C4-2B (cell line): ENCODE measurements around the gene SGMS1.

Source experiments
- H3K27ac ChIP-seq: fragments of 450-650 bp; 2 replicates; pipeline ENCODE4 v1.5.1; 2017
- ZFX ChIP-seq: fragments of 450-650 bp; IDR thresholded peaks from 2 replicates; pipeline ENCODE4 v1.6.1; 2017
- TF ChIP-seq, protein P1 (sequence below): fragments of 450-650 bp; conservative IDR thresholded peaks from 2 replicates; pipeline ENCODE4 v1.5.1; 2017; ENCODE audit warnings: mild to moderate bottlenecking

SGMS1 gene

DNA sequence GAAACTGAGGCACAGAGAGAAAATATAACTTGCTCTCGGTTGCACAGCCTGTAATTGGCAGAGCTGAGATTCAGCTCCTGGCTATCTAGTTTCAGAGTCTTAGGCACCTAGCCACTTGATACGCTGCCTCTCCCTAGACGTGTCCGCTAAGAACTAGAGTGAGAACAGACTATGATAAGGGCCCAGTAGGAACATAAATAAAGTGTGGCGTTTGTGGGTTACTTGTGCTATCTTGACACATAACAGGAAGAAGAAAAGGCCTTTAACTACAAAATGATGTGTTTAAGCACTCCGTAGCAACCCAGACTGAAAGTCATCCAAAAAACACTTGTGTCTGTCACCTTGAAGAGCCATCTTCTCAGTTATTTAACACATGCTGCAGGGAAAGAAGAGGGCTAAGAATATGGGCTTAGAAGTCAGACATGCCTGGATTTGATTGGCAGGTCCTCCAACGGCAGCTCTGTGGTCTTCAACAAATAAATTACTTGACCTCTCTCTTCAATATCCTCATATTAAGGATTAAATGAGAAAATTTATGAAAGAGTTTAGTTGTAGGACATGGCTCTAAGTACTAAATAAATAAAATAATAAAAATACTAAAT, 96.2 kb downstream of the SGMS1 start:
- TF ChIP-seq ZFX: no peak
- TF ChIP-seq, protein P1, sequence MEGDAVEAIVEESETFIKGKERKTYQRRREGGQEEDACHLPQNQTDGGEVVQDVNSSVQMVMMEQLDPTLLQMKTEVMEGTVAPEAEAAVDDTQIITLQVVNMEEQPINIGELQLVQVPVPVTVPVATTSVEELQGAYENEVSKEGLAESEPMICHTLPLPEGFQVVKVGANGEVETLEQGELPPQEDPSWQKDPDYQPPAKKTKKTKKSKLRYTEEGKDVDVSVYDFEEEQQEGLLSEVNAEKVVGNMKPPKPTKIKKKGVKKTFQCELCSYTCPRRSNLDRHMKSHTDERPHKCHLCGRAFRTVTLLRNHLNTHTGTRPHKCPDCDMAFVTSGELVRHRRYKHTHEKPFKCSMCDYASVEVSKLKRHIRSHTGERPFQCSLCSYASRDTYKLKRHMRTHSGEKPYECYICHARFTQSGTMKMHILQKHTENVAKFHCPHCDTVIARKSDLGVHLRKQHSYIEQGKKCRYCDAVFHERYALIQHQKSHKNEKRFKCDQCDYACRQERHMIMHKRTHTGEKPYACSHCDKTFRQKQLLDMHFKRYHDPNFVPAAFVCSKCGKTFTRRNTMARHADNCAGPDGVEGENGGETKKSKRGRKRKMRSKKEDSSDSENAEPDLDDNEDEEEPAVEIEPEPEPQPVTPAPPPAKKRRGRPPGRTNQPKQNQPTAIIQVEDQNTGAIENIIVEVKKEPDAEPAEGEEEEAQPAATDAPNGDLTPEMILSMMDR: no peak
- H3K27ac ChIP-seq: no peak overlapping the region

GRCh38 chr10:50526185-50526584, 97.6 kb downstream of the SGMS1 start:
- H3K27ac ChIP-seq: no peak overlapping the region
- no peak for TF ChIP-seq ZFX
- TF ChIP-seq, protein P1: no peak

DNA sequence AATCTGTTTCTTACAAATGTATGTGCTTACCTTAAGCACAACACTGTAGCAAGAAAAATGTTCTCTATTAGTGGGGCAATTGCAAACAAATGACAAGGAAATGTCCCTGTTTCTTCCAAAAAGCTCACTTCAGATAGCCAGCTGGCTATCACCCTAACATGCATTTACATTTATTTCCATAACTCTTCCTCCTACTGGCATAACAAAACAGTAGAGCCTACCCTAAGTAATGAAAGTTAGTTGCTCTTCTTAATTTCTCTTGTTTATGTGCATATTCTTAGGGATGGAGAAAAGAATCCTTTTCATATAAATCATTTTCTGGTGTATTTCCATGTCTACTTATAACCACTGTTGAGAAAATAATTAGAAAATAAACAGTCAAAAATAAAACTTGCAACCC, 100.4 kb downstream of the SGMS1 start:
- TF ChIP-seq, protein P1: no peak
- TF ChIP-seq ZFX: no peak

DNA sequence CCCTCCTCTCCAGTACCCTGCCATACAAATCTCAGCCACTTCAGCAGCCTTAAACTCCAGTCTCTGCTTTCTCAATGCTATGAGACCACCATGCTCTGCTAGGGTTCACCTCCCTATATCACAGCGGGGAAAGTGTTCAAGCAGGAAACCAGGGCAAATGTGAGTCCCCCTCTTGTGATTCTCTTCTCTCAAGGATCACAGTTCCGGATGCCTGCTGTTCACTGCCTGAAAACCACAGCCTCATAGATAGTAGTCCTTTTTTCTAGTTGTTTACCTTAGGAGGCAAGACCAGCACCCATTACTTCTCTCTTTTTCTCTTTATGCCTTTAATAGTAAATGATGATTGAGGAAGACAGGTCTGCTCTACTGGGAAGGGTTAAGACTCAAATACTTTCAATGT, 100.8 kb downstream of the SGMS1 start:
- no peak overlapping the region for H3K27ac ChIP-seq
- TF ChIP-seq ZFX: no peak
- TF ChIP-seq, protein P1: no peak

More for the DNA sequence above, 100.4 kb downstream of the SGMS1 start:
- H3K27ac ChIP-seq: no peak overlapping the region

DNA sequence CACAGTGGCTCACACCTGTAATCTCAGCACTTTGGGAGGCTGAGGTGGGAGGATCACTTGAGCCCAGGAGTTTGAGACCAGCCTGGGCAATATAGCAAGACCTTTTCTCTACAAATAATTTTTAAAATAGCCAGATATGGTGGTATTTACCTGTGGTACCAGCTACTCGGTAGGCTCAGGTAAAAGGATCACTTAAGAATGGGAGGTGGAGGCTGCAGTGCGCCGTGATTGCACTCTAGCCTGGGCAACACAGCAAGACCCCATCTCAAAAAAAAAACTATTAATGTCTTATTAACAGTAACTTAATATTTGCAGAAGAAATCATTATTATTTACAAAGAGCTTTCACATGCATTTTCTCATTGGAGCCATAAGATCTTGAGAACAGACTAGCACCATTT, 103.6 kb downstream of the SGMS1 start:
- TF ChIP-seq, protein P1: no peak
- no peak for TF ChIP-seq ZFX
- H3K27ac ChIP-seq: no peak overlapping the region

DNA sequence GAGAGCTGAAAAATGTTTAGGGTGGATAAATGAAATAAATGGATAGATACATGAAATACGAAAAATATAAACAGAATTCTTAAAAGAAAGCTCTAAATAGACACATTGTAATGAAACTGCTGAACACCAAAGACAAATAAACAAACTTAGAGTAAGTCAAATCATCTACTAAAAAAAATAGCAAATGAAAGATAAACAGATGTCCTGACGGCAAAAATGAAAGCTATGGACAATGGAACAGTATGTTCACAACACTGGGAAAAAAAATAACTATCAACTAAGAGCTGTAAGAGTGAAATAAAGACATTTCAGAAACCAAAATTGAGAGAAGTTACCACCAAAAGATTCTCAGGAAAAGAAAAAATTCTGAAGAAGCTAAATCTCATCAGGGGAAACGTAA, 106.1 kb downstream of the SGMS1 start:
- H3K27ac ChIP-seq: no peak overlapping the region
- TF ChIP-seq, protein P1: no peak
- no peak for TF ChIP-seq ZFX

DNA sequence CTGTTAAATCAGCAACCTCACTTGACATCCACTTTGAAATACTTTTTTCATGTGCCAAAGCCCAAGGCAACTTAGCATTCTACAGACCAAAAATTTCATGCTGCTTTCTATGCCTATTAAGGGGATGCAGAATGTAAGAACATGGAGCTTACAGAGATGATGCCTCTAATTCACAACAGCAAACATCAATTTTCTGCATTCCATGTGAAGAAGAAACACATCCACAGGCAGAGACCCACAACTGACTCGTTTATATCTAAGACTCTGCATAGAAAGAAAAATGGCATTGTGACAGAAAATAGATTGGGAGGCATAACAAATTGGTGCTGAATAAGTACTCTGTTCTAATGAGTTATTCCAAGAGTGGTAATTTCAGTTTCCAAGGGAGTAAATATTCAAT, 107.6 kb downstream of the SGMS1 start:
- no peak for TF ChIP-seq ZFX
- TF ChIP-seq, protein P1: no peak
- H3K27ac ChIP-seq: no peak overlapping the region
